NOMO-1 (cell line): ENCODE results near the gene SEPTIN3.

Source experiments
- DNase-seq, 2 experiments: peaks; one replicate each; lab custom pipeline; 2025; ENCODE audit not compliant: unreplicated experiment in 2 of 2; lab: John Stamatoyannopoulos, UW

SEPTIN3 gene

DNA sequence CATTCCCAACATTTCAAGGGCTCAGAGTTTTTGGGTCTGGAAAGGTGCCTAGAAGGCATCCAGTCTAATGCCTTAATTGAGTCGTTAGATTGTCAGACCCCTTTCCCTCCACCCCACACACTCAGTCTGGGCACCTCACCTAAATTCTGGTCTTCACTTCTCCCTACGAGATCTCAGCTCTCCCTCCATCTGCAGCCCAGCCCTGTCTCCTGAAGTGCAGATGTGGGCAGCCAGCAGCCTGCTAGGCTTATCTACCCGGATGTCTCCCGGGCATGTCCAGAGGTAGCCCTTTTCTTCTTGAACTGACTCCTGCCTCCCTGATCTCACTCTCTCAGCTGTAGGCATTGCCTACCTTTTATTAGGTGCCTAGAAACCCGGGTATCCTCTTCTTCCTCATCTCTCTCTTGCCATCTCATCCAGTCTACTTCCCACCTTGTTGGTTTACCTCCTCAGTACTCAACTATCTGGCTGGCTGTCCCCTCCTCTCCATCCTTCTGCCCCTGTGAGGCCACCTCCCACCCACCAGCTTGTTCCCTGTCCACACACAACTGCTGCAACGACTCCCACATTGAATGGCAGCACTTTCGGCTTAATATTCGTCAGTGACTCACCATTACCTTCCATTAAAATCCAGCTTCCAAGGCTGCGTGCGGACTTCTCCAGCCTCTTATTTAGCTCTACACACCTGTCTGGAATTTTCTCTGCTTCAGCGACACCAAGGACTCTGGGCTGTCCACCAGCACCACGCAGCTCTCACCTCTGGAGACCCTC, 6.2 kb downstream of the SEPTIN3 start:
- no peak for DNase-seq

DNA sequence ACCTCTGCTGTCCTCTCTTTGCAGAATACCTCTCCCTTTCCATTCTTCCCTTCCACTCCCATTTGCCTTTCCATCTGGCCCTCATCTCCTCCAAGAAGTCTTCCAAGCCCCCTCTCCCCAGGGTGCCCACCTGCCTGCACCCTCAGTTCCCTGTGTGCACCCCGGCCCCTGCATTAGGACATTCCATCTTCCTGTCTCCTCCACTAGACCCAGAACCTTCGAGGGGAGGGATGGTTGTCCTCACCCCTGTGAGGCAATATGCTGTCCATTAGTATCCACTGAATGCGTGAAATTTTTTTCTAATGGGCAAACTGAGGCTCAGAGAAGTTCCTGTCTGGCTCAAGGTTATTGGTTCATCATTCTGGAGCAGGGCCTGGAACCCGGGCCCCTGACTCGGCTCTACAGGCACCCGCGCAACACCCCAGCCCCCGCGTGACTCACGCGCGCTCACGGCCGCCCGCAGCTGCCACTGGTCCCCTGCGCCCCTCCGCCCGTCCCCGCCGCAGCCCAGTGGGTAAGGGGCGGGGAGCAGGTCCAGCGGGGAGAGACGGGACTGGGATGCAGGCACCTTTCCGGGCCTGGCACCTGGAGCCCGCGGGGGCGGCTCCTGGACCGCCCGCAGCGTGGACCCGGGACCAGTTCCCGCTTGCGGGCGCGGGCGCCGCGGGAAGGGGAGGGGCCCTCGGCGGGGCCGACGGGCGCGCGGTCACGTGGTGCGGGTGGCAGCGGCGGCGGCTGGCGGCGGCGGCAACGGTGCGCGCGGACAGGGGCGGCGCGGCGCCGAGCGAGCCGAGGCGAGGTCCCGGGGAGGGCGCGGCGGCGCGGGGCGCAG, 7.0 kb downstream of the SEPTIN3 start:
- DNase-seq, result peak; percentile 36 to 41

DNA sequence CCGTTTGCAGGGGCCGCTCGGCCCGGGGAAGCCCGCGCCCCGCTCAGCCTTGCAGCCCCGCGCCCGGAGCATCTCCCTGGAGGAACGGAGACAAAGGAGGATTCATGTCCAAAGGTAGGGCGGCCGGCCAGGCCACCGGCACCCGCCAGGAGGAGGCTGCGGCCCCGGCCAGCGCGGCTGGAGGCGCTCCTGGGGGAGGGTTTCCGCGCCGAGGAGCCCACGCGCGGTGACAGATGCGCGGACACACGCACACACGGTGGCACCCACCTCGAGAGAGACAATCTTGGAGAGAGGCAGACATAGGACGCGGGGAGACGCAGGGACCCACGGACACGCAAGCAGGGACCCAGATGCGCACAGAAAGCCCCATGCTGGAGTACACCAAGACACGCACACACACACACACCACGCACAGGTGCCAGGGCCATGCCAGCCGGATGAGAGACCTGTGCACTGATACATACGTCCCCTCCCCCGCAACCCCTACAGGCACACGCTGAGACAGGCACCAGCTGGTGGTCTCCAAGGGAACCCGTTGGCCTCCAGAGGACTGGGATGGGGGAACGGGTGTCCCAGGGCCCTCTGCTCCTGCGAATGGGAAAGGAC, 7.8 kb downstream of the SEPTIN3 start:
- DNase-seq, result no peak

DNA sequence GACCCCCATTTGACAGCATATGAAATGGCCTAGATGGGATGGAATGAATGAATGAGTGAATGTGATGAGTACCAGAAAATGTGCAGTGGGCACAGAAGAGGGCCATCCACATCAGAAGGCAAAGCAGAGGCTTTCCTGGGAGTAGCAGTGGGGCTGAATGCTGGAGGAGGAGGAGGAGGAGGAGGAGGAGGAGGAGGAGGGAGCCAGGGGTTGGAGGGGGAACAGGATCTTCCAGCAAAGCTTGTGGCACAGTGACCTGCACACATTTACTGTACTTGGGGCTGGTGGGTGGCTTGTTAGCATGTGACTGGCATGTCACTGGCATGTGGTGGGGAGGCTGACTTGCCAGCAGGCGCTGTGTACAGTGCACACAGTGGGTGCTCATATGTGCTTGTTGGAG, 9.5 kb downstream of the SEPTIN3 start:
- no peak for DNase-seq

DNA sequence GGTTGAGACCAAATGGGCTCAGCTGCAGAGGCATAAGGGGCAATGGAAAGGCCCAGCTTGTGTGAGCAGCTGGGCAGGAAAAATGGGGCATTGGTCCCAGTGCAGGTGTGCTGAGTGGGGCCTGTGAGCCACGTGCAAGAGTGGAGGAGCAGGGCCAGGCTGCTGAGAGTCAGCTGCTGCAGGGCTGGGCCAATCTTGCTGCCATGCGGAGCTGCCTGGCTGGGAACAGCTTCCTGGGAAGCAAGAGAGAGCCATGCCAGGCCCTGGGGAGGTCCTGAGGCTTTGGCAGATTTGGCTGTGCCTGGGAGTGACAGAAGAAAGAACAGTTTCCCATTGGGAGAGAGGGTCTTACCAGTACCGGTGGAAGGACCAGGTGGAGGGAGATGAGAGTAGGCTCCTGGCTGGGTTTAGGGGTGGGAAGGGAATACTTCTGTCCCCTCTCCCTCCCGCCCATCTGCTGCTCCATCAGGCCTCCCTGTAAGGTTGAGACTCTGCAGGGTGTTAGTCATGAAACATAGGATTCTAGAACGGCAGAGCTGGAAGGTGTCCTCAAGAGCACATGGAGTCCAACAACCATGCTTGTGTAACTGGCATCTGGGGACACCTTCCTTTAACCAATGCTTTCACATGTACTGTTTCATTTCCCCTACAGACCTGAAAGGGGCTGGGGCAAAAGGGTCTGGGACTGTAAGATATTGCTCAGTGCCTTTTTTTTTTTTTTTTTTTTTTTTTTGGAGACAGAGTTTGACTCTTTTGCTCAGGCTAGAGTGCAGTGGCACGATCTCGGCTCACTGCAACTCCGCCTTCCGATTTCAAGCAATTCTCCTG, 10.4 kb downstream of the SEPTIN3 start:
- DNase-seq, result no peak

DNA sequence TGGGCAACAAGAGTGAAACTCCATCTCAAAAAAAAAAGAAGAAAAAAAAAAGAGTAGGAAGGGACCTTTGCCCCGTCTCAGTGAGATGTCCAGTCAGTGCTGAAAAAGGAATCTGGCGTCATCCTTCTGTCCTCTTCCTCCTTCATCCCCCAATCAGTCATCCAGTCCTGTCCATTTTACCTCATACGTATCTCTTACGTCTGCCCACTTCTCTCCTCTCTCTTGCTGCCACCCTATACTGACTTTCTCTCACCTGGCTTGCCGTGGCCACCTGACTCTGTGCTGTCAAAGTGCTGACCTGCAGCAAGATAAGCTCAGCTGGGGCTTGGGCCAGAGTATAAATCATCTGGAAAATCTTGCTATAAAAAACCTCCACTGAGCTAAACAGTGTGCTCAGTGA, 13.6 kb downstream of the SEPTIN3 start:
- DNase-seq, result no peak

DNA sequence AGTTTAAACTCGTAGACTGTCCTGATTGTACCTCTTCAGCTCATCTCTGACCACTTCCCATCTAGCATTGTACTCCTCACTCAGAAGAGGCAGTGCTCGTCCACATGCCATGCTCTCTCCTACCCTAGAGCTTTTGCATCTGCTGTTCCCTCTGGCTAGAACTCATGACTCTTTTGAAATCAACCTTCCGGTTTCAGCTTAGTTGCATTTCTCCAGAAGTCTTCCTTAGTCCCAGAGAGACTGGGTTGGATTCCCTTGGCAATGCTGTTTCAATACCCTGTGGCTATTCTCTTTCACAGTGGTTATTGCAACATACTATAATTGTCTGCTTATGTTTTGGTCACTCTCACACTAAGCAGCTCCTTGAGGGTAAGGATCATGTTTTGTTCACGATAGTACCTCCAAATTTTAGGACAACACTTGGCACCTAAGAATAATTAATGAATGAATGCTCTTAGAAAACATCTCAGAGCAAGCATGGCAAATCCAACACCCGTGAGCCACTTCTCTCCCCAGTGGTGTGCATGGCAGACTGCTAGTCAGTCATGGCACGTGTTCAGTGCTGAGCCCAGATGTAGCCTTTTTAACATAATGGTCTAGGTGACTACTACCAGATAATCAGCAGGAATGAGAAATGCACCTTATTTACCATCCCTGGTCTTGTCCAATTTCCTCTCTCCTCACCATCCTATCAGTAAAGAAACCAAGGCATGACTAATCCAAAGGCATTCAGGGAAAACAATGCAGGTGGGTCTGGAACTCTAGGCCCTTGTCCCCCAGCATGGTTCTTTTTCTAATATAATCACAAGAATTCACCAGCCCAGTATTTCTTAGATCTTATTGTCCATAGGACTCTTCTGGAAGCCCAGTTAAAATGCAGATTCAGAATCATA, 14.5 kb downstream of the SEPTIN3 start:
- DNase-seq, result peak; percentile 59 to 81

DNA sequence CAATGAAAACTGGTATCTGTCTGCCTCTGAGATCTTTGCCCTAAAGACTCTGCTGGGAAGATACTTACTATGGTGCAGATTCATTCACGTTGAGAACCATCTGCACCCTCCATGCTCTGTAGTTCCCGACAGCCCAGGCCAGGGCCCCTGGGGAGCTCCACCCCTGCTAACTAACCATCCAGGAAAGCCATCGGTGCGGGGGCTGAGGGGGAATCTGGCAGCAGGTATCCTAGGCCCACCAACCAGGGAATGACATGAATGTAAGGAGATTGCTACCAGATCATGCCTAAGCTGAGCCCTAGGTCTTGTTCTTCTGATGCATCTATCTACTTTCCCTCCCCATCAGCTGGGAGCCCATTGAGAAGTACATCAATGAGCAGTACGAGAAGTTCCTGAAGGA, 18.0 kb downstream of the SEPTIN3 start:
- DNase-seq, result no peak

DNA sequence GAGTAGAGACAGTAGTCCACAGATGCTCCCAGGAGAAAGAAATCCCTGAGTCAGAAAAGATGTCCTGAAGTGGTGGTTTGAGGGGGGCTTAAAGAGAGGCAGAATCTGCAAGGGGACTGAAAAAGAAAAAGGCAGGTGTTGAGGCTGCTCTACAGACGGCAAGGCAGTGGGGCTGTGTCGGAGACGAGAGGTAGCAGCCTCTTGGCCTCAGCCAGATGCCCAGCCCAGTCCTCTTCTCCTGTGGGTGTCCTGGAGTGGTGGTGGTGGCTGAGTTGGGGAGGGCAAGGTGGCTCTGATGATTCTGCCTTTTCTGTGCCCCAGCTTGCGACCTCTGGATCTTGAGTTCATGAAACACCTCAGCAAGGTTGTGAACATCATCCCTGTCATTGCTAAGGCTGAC, 20.0 kb downstream of the SEPTIN3 start:
- no peak for DNase-seq

DNA sequence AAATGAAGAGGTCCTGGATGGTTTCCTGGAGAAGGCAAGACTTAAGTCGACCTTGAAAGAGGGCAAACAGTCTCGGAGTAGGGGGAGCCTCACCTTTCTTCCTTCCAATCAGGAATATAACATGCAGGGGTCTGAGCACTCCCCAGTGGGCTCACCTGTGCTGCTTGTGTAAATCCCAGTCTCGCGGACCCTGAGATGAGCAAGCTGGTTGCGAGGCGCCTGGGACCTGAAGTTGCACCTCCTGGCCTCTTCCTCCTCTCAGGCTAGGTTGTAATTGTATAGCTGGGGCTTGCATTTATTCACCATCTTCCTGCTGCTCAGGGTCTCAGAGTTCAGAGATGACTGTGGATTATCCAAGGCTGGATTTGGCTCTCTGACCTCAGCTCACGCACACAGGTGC, 21.9 kb downstream of the SEPTIN3 start:
- no peak for DNase-seq

DNA sequence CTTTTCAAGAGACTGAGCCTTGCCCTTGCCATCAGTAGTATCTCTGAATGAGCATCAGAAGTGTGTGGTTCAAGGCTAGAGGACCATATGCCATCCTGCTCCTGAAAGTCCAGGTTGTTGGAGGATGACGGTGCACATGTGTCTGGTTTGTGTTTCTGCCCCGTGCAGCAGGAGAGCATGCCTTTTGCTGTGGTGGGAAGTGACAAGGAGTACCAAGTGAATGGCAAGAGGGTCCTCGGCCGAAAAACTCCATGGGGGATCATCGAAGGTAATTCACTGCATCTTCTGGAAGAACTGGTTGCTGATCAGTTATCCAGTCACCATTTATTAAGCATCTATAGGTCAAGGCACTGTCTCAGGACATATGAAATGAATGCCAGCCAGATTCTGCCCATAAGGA, 23.3 kb downstream of the SEPTIN3 start:
- no peak for DNase-seq

DNA sequence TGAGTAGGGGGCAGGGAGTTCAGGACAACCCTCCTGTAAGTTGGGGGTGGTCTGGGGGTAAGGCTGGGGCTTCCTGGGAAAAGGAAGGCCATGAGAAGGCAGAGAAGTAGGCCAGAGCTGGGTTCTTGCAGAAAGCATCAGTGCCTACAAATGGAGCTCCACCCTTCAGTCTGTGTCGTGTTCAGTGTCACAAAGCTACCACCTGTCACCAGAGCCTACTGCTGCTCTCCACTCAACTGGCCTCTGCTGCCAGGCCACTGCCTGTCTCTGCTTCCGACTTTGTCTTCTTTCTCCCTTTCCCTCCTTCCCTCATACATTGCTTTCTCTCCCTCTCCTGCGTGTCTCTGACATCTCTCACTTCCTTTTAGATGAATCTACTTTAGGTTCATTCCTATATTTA, 26.0 kb downstream of the SEPTIN3 start:
- DNase-seq, result no peak

DNA sequence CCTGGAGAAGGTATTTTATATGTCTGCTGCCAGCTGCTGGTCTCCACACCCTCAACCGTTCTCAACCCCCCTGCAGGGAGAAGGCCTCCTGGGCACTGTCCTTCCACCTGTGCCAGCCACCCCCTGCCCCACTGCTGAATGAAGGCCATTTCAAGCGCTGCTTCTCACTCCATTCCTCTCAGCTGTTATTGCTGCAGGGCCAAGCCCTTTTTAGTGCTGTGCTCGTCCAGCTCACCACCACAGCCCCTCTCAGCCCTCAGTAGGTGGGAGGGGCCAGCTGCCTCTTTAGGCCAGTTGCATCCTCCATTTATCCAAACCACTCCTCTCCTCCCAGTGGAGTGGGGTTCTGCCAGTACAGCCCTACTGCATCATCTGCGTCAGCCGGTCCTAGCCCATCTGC, 27.6 kb downstream of the SEPTIN3 start:
- no peak for DNase-seq

DNA sequence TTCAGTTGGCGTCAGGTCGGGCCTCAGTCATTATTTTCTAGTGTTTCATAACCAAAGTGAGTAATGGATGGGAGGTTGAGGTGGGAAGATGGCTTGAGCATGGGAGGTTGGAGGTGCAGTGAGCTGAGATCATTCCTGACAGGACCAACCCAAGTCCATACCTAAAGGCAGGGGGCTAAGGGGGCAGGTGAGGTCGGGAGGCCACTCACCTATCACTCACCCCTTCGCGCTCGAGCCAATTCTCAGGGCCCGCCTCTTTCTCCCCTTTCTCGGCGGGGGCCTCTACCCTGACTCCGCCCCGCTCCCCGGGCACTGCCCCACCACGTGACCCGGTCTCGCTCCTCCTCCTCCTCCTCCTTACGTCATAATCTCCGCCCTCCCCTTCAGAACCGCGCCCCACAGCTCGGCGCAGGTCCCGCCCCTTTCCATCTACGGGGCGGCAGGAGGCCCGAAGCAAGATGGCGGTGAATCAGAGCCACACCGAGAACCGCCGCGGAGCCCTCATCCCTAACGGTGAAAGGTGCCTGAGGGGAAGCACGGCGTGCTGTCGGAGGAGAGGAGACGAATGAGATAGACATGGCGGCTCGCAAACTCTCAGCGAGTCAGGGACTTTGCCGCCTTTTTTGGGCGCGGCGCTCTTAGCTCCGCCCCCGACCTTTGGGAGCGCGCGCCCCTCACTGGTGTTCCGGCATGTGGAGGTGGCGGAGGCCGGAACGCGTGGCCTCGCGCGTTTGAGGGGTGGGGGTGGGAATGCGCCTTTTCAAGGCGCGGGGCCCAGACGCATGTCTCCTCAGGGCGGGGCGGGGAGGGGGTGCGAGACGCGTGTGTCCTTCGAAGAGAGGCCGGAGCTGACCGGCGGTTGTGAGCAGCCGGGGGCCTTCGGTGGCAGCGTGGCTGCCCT, 29.4 kb downstream of the SEPTIN3 start, which contains the start of gene WBP2NL:
WBP2NL (plus strand) TSS at position 428 of the 901 bp plus-strand sequence; CDS start at position 459, 31 bp downstream.
- DNase-seq, result peak; percentile 86 to 92

DNA sequence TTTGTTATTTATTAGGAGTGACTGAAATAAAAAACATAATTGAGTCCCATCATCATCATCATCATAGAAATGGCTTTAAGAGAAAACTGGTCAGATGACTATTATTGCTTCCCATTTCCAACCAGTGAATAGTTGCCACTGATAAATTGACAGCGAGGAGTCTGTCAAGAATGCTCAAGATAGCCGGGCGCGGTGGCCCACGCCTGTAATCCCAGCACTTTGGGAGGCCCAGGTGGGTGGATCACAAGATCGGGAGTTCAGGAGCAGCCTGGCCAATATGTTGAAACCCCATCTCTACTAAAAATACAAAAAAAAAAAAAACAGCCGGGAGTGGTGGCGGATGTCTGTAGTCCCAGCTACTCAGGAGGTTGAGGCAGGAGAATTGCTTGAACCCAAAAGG, 31.2 kb downstream of the SEPTIN3 start:
- DNase-seq, result no peak

DNA sequence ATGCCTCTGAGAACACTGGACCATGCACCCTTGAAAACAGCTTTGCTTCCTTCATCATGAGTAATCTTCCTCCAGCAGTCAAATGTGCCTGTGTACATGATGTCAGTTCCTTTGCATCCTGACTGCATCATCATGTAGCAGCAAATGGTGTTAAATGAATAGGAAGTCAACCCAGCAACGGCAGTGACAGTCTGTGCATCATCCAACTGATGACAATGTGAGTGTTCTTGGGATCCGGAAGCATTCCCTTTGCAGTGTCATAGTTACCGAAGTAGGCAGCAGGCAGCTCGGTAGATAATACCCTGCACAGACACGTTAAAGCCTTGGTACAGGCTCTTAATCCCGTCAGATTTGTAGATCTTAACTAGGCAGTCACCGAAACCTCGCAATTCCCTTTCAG, 31.9 kb downstream of the SEPTIN3 start:
- DNase-seq, result no peak

DNA sequence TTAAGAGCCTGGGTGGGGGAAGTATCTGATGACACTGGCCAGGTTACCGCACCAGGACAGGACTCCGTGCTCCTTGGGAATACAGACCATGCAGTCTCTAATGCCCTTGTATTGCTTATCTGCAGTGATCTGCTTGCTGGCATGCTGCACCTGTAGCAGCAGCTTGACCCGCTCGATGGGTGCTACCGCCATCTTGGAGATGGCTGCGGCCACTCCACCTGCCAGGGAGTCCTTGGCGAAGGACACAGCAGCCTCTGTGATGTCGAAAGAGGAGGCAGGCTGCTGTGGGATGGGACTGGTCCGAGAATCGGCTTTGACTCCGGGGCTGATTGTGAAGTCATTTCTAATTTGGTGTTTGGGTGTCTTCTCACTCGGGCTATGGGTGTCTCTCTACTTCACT, 32.5 kb downstream of the SEPTIN3 start:
- DNase-seq, result no peak

DNA sequence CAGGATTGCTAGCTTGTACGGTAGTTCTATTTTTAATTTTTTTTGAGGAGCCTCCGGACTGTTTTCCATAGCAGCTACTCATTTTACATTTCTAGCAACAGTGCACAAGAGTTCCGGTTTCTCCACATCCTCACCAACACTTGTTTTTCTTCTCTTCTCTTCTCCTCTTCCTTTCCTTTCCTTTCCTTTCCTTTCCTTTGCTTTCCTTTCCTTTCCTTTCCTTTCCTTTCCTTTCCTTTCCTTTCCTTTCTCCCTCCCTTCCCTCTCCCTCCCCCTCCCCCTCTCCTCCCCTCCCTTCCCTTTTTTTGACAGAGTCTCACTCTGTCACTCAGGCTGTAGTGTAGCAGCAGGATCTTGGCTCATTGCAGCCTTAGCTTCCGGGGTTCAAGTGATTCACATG, 38.7 kb downstream of the SEPTIN3 start:
- no peak for DNase-seq

DNA sequence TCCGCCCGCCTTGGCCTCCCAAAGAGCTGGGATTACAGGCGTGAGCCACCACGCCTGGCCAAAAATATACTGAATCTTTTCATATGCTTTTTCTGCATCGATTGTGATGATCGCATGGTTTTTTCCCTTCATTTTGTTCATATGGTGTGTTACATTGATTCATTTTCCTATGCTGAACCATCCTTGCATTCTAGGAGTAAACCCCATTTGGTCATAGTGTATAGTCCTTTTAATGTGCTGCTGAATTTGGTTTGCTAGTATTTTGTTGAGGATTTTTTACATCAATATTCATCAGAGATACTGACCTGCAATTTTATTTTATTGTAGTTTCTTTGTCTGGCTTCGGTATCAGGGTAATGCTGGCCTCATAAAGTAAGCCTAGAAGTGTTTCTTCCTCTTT, 41.5 kb downstream of the SEPTIN3 start:
- DNase-seq, result no peak
